ENCODE measurements around the gene SOBP.
"Not testable (repeated sequence)": the region's sequence is repeated elsewhere in the genome, so short reads cannot be mapped to it uniquely, and the experiment has no call there.

The SOBP gene, protein sequence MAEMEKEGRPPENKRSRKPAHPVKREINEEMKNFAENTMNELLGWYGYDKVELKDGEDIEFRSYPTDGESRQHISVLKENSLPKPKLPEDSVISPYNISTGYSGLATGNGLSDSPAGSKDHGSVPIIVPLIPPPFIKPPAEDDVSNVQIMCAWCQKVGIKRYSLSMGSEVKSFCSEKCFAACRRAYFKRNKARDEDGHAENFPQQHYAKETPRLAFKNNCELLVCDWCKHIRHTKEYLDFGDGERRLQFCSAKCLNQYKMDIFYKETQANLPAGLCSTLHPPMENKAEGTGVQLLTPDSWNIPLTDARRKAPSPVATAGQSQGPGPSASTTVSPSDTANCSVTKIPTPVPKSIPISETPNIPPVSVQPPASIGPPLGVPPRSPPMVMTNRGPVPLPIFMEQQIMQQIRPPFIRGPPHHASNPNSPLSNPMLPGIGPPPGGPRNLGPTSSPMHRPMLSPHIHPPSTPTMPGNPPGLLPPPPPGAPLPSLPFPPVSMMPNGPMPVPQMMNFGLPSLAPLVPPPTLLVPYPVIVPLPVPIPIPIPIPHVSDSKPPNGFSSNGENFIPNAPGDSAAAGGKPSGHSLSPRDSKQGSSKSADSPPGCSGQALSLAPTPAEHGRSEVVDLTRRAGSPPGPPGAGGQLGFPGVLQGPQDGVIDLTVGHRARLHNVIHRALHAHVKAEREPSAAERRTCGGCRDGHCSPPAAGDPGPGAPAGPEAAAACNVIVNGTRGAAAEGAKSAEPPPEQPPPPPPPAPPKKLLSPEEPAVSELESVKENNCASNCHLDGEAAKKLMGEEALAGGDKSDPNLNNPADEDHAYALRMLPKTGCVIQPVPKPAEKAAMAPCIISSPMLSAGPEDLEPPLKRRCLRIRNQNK

DNA sequence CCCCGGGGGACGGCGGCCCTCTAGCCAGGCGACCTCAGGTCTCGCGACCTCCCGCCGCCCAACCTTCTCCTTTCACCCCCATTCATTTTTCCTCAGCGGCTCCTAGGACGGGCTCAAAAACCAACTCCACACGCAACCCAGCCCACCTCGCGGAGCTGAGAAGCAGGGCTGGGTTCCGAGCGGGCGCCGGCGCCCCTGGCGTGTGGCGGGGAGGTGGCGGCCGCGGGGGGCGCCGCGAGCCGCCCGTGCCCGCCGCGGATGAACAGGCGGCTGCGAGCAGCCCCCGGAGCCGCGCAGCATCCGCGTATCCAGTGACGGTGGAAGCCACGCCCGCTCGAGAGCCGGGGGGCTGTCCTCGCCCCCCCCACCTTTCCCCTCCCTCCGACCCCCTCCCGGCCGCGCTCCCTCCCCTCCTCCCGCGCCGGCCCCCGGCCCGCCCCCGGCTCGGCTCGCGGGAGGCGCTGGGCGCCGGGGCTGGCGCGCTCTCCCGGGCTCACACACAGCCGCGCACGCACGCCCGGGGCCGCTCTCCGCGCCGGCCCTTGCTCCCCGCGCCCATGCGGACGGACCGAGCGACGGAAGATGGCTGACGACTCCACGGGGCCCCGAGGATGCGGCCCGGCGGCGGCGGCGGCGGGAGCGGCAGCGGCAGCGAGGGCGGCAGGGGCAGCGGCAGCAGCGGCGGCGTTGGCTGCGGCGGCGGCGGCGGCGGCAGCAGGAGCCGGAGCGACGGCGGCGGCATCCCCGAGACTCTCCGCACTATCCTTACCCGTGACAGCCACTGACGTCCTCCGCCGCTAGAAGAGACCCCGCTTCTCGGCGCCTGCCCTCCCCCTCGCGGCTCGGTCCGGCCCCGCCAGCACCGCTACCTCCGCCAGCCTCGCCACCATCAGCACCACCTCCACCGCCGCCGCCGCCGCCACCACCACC lies at the start of gene SOBP:
Gene SOBP, plus strand, starts transcription at position 482 of the 930 bp plus-strand sequence. CDS start 500 bp downstream, outside the sequence.
- DNase-seq = peak; percentile 52

DNA sequence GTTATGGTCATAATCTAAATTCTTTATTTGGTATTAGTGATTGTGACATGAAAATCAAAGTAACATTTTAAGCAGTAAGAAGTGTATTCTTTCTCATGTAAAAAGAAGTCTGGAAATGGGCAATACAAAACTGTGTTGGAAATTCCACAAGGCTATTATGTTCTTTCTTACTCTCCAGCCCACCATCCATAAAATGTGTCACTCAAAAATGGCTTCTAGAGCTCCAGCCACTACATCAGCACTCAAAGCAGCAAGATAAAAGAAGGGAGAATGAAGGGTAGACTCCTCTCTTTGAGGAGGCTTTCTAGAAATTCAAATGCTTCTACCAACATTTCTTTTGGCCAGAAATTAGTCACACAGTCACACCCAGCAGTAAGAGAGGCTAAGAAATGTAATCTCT lies 49.0 kb upstream of the SOBP start:
- DNase-seq = no peak

DNA sequence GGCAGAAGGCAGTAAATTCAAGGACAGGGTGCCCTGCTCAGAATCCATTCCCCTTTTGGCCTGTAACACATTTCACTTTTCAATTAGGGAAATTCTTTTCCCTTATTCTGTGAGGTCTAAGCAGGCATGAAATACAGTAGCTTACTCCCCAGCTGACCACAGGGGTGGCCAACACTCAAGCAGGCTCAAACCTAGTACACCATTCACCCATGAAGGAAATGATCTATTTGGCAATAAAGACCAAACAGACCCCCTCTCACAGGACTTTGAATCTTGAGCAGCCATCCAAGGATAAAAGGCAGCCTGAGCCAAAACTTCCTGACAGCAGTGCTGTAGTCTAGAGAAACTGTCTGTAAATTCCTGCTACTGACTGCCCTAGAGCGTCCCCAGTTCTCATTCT lies 48.2 kb upstream of the SOBP start:
- no peak for DNase-seq

DNA sequence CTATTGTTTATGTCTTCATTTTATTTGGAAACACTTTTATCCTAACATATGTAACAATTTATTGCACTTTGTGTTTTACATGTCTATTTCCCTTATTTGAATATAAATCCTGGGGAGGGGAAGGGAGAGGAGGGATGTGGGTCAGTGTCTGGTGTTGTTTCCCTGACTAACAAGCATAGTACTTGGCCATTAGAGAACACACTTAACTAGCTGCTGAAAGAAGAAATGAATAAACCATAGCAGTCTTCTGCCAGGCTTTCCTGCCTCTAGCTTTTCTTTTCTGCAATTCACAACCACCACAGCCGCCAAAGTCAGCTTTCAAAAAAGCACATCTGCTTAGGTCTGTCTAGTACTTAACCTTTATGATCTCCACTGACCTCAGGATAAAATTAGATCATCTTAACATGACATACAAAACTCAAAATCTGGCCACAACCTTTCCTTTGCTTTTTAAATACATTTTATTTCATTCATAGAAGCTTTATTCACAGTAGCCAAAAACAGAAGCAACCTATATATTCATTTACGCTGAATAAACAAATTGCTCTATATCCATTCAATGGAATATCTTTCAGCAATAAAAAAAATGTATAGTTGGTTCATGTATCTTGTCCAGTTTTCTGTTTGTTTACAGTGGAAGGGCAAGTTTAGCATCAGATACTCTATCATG lies 46.8 kb upstream of the SOBP start:
- DNase-seq = peak; percentile 13

DNA sequence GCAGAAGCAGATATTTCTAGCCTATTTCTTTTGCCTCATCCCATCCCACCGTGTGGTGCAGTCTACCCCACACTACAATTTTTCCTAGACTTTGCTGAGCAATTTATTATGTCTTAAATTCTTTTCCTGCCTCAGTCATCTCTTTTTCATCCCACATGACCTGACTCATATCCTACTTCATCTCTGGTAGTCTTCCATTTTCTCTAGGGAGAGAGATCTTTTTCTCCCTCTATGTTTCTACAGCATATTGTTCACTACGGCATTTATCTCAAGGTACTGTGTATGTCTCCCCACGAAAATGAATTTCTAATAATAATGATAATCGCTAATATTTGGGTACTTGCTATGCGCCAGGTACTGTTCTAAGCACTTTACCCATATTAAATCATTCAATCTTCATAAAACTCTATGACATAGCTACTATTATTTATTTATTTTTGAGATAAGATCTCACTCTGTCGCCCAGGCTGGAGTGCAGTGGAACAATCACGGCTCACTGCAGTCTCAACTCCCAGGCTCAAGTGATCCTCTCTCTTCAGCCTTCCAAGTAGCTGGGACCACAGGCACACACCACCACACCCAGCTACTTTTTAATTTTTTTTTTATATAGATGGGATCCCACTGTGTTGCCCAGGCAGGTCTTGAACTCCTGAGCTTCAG lies 46.2 kb upstream of the SOBP start:
- DNase-seq = peak; percentile 71

DNA sequence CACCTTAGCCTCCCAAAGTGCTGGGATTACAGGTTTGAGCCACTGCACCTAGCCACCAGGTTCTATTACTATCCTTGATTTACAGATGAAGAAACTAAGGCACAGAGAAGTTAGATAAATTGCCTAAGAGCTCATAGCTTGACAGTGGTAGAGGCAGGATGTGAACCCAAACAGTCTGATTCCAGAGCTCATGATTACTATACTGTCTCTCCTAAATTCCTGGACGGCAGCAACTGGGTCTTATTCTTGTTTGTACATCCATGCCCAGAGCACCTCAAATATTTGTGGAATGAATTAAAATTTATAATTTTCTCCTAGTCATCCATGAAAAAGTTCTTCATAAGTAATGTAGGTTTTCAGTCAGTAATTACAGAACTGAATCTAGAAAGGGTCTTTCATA lies 45.6 kb upstream of the SOBP start:
- peak; percentile 43 for DNase-seq

DNA sequence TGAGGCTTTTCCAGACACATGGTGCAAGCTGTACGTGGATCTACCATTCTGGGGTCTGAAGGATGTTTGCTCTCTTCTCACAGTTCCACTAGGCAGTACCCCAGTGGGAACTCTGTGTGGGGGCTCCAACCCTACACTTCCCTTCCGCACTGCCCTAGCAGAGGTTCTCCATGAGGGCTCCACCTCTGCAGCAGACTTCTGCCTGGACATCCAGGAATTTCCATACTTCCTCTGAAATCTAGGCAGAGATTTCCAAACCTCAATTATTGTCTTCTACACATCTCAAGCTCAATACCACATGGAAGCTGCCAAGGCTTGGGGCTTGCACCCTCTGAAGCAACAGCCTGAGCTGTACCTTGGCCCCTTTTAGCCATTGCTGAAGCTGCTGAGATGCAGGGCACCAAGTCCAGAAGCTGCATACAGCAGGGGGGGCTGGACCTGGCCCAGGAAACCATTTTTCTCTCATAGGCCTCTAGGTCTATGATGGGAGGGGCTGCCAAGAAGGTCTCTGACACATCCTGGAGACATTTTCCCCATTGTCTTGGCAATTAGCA lies 42.2 kb upstream of the SOBP start:
- DNase-seq = no peak

DNA sequence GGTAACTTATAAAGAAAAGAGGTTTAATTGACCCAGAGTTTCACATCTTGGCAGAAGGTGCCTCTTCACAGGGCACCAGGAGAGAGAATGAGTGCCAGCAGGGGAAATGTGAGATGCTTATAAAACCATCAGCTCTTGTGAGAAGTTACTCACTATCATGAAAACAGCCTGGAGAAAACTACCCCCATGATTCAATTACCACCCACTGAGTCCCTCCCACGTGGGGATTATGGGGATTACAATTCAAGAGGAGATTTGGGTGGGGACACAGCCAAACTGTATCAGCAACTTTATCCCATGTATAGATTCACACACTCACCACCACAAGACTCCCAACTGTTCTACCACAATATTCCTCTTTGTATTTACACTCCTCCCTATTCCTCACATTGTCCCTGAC lies 41.1 kb upstream of the SOBP start:
- no peak for DNase-seq

DNA sequence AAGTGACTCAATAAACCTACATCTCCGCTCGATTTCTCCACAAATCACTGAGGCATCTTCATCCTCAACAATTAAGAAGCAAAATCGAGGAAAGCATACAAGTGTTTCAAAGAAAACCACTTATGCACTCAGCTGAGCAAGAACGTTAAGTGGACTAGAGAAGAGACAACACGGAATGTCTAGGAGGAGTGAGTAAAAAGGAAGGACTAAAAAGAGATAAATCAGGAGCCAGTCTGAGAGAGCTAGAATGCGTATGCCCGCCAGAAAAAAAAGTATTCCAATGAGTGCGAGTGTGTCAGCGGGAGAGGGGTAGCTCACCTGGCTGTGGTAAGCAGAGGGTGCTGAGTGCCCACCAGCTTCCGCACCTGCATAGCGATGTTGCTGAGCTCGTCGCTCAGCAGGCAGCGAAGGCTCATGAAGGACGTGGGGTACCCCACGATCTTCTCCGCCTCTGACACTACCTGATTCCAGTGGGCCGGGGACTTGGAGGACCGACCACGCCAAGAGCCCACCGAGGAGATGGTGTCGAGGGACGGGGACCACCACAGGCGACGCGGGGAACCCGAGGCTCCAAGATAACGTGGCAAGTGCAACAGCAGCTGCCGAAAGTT lies 31.1 kb upstream of the SOBP start:
- peak; percentile 30 for DNase-seq

DNA sequence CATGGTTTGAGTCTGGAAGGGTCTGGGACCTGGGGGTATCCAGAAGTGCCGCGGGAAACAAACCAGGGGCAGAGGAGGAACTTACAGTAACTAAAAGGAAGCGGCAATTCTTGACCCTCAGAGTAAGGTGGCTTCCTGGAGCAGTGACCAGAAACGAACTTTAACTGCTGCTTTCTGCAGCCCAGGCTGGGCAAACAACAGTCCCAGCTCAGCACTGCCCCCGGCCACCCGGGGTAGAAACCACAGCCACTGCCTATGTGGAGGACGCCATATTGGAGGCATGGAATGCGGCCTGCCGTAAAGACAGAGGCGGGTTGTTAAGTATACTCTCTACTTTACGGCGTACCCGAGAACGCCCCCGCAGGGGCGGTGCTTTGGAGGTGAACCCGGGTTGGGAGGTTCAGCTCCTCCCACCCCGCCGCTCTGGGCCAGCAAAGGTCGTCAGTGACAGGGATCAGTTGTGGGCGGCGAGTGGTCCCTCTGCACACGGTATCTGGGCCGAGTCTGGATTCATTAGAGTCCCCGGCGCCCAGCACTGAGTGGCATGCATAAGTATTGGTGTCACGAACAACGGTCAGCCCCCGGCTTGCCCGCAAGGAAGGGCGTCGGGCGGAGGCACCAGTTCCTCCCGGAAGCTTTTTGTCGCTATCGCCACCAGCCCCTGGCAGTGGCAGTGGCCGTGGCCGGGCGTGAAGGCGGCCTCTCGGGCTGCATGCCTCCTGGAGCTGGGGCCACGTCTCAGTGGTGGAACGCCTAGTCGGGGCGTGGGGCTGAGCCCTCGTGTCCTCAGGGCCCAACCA lies 30.4 kb upstream of the SOBP start, which contains the start of gene PDSS2:
Gene PDSS2, minus strand, starts transcription at position 282 of the 800 bp plus-strand sequence. Its CDS starts 279 bp downstream, at position 3.
- DNase-seq = peak; percentile 98

DNA sequence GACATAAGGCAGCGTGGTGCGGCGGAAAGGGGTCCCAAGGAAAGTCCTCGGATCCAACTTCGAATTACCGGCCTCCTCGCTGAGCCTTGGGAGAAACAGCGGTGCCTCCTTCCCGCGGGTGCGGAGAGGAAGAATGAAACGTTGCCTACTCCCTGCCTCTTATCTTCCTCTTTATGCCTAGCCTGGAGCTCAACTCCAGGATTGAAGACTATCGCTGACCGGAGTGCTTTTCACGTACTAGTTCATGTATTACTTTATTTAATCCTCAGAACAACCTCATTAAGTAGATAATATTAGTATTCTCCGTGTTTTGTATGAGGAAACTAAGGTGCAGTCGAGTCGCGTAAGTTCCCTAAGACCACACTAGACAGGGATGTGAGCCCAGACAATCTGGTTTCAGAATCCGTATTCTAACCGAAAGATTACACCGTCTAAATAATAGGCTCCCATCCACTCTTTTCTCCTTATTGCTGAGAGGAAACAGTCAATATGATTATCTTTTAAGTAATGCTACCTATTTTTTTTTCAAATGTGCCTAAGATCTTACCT lies 29.8 kb upstream of the SOBP start:
- no peak for DNase-seq

DNA sequence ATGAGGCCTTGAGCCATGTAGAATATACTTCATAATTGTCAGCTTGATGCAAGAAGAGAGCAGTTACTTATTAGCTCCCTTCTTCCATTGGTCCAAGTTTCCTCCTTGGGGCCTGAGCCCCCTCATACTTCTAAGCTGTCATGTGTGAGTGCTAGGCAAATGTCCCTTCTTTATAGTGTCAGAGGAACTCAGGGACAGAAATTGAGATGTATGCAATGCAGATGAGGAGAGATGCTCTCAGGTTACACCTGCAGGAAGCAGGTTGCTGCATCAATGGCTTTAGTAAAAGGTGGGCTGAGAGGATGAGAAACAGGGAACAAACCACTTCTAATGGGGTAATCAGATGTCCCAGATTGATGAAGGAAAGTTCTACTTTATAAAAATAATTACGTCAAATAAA lies 23.9 kb upstream of the SOBP start:
- no peak for DNase-seq

DNA sequence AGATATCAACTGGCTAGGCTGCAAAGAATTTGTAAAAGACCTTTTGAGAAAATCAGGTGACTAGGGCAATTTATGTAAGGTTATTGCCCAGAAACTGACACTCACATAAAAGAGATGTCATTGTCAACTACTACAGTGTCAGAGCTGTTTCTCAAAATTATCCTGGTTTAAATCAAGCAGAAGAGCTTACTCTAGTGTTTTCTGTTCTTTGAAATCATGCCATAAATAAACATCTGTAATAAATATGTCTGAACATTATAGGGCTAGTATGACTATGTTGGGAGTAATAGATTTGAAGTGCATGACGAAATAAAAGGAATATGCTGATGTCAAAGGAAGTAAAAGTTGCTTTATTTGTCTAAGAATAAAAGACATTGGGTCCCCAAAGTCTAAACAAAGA lies 19.6 kb upstream of the SOBP start:
- no peak for DNase-seq

DNA sequence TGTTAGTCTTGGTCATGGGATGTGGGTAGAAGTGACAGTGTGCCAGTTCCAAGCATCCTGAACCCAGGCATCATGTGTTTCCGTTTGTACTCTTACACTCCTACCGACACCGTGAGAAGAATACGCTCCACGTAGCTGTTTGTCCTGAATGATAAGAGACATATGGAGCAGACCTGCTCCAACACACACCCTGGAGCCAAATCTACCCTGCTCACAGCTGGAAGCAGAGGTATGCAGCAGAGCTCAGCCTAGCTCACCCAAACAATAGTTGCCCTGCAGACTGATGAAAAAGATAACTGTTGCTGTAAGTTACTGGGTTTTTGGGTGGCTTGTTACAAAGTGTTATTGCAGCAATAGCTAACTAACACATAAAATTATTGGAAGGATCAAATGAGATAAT lies 16.3 kb upstream of the SOBP start:
- DNase-seq = no peak

DNA sequence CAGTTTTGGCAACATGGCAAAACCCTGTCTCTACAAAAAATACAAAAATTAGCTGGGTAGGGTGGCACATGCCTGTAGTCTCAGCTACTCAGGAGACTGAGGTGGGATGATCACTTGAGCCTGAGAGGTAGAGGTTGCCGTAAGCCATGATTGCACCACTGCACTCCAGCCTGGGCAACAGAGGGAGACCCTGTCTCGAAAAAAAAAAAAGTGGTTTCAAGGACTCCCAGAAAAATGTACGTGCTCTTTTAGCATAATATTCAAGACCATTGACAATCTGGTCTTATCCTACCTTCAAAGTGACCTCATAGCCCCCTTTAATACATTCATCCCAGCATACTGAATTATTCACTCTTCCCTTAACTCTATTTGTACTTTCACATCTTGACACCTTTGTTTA lies 14.6 kb upstream of the SOBP start:
- not testable (repeated sequence) for DNase-seq

DNA sequence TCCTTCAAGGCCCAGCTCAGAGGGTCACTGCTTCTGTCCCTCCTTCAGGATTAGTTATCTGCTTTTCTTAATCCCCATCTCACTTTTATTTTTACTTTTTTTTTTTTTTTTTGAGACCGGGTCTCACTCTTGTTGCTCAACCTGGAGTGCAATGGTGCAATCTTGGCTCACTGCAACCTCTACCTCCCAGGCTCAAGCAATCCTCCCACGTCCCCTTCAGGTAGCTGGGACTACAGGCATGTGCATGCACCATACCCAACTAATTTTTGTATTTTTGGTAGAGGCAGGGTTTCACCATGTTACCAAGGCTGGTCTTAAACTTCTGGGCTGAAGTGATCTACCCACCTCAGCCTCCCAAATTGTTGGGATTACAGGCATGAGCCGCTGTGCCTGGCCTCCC lies 14.1 kb upstream of the SOBP start:
- DNase-seq = not testable (repeated sequence)

DNA sequence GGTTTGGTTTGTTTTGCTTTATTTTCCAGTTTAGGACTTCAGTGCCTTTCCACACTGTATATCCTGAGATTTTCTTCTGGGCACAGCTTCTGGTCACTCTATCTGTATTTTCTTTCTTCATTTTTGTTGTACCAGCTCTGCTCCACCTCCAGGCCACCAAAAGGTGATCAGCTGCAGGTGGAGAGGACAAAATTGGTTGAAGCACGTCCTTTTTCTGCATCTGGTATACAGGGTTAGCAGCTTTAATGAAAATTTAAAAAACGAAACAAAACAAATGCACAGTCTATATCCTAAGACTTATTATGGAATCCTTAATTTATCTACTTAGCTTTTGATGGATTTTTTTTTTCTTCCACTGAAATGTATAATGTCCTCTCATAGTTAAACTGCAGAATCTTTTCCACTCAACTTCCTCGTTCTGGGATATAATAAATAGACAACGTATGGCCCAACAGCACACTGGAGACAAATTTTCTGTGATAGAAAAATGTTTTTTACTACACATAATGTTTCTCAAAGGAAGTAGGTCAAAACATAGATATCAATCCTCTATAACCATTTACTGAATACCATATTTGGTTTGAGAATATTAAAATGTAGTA lies 10.7 kb upstream of the SOBP start:
- no peak for DNase-seq

DNA sequence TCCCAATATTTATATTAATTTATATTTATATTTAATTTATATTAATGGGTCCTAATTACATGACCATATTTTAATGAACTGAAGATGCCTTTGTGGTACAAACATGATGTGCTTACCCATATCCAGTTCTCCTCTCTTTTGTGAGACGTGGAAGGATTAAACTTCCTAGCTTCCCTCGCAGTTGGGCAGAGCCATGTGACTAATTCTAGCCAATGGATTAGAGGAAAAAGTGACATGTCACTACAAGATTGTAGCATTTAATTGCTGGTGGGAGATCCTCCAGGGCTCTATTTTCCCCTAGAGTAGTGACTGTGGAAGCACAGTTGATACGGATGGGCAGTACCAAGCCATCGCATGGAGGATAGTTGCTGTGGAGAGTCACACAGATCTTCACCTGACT lies 4.8 kb upstream of the SOBP start:
- DNase-seq = no peak

DNA sequence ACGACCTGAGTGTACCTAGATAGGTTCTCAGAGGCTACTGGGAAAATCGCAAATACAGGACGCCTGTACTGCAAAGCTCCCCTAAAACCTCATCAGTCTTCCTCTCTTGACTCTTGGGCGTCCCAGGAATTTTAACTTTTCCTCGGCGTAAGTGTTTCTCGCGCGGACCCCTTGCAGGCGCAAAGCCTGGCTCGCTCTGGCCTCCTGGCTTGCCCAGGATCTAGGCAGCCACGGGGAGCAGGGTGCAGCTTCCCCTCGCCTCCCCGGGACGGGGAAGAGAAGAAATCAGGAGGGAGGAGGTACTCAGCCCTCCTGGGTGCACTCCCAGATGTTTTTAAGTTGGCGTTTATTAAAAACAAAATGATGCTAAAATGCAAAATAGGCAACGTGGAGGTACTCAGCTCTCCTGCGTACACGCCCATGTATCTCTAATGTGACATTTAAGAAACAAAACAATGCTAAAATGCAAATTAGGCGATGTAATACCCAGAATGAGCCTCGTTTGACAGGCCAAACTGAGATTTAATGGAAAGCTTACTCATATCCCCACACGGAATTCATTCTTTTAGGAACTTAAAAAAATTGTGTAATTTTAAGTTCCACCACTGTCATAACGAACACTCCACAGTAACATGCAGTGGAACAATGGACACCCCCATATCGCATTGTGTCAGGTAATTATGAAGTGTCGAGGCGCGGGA lies 1.6 kb upstream of the SOBP start:
- DNase-seq = no peak

All from EL (cell line).